ENCODE data around the gene BBX. TPM values are rescaled to one million over a fixed set of nuclear protein-coding genes. Genes with fewer than 3 reads are reported as not detected.

Gene BBX
- polyA plus RNA-seq, 1 donor from 2014 or later, result 23.8 TPM

DNA sequence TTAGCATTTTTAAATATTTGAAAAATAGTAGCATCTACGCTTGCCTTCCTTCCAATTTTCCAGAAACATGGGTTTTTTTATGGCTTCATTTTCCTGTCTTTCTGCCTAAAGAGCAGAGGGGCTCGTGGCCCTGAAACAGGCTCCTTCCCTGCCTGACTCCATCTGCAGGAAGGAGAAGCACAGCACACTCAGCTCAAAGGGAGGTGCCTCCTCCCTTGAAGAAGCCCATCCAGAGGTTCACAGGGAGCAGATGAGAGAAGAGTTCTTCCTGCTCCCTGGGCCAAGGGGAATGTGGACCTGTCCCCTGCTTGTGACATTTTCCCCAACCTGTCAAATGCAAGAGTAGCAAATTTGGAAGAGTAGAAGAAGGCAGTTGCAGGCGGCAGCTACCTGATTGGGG lies 55.8 kb downstream of the BBX start:
- TF ChIP-seq RAD21 (conservative IDR thresholded peaks at IDR 0.05), result no peak
- no peak for TF ChIP-seq REST (IDR thresholded peaks at IDR 0.05; ENCODE audit: borderline replicate concordance)
- no peak for TF ChIP-seq POLR2AphosphoS5 (IDR thresholded peaks at IDR 0.05)
- no peak for TF ChIP-seq SMC3 (conservative IDR thresholded peaks at IDR 0.05; ENCODE audit: poor library complexity)
- H3K79me2 ChIP-seq (replicated peaks; ENCODE audit: insufficient read depth, low read length), result no peaks in the 10 kb centered on the region
- H2AFZ ChIP-seq (ENCODE audit: low read depth, low read length), result no peak overlapping the region
- no peak overlapping the region for H3K27ac ChIP-seq (ENCODE audit: low read length)
- H3K9ac ChIP-seq (ENCODE audit: low read length), result no peak overlapping the region
- no peaks in the 10 kb centered on the region for H3K9me3 ChIP-seq (ENCODE audit: low read length)
- H3K27me3 ChIP-seq (ENCODE audit: insufficient read depth, low read depth, low read length), result no peaks in the 10 kb centered on the region
- no peaks in the 10 kb centered on the region for H3F3A ChIP-seq (ENCODE audit: insufficient read depth, low read length, poor library complexity, severe bottlenecking)
- no peaks in the 10 kb centered on the region for H3K9me2 ChIP-seq (ENCODE audit: insufficient read depth, low read length)
- H3K4me3 ChIP-seq (ENCODE audit: low read length), result no peak overlapping the region
- no peaks in the 10 kb centered on the region for H3K36me3 ChIP-seq (ENCODE audit: insufficient read depth, low read length)
- no peaks in the 10 kb centered on the region for H4K20me1 ChIP-seq (ENCODE audit: insufficient read depth)
- H3K4me2 ChIP-seq (ENCODE audit: low read length), result no peak overlapping the region

DNA sequence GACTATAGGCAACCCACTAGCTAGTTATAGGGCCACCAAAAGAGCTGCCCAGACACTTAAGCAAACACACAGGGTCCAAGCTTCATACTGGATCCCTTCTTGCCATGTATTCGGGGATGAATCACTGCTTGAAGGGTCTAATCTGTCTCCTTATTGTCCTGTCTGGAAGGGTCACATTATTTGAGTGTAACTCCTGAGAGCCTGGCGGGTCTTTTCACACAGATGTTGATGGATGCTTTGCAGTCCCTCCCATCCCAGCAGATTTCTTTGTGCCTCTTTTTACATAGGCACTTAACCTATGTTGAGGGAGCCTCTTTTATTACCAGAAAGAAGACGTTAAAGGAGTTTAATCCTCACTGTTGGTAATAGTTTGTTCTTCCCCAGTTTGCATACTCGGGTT lies 56.6 kb downstream of the BBX start:
- no peak overlapping the region for H2AFZ ChIP-seq (ENCODE audit: low read depth, low read length)
- no peak overlapping the region for H3K4me3 ChIP-seq (ENCODE audit: low read length)
- no peak overlapping the region for H3K27ac ChIP-seq (ENCODE audit: low read length)
- no peaks in the 10 kb centered on the region for H3F3A ChIP-seq (ENCODE audit: insufficient read depth, low read length, poor library complexity, severe bottlenecking)
- H3K27me3 ChIP-seq (ENCODE audit: insufficient read depth, low read depth, low read length), result no peaks in the 10 kb centered on the region
- TF ChIP-seq EZH2 (IDR thresholded peaks at IDR 0.05; ENCODE audit: borderline replicate concordance, insufficient read depth, low read length, poor library complexity, severe bottlenecking) (no peak), RAD21 (conservative IDR thresholded peaks at IDR 0.05) (no peak), MXI1 (conservative IDR thresholded peaks at IDR 0.05; ENCODE audit: poor library complexity, severe bottlenecking) (no peak), REST (IDR thresholded peaks at IDR 0.05; ENCODE audit: borderline replicate concordance) (no peak), TAF1 (IDR thresholded peaks at IDR 0.05; ENCODE audit: low read depth) (no peak), SMC3 (conservative IDR thresholded peaks at IDR 0.05; ENCODE audit: poor library complexity) (no peak), POLR2AphosphoS5 (IDR thresholded peaks at IDR 0.05) (no peak), EP300 (conservative IDR thresholded peaks at IDR 0.05; ENCODE audit: poor library complexity, severe bottlenecking) (no peak)
- TF ChIP-seq, protein P1, sequence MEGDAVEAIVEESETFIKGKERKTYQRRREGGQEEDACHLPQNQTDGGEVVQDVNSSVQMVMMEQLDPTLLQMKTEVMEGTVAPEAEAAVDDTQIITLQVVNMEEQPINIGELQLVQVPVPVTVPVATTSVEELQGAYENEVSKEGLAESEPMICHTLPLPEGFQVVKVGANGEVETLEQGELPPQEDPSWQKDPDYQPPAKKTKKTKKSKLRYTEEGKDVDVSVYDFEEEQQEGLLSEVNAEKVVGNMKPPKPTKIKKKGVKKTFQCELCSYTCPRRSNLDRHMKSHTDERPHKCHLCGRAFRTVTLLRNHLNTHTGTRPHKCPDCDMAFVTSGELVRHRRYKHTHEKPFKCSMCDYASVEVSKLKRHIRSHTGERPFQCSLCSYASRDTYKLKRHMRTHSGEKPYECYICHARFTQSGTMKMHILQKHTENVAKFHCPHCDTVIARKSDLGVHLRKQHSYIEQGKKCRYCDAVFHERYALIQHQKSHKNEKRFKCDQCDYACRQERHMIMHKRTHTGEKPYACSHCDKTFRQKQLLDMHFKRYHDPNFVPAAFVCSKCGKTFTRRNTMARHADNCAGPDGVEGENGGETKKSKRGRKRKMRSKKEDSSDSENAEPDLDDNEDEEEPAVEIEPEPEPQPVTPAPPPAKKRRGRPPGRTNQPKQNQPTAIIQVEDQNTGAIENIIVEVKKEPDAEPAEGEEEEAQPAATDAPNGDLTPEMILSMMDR (IDR thresholded peaks at IDR 0.05; ENCODE audit: poor library complexity, severe bottlenecking), result no peak
- H3K9me3 ChIP-seq (ENCODE audit: low read length), result no peaks in the 10 kb centered on the region
- no peaks in the 10 kb centered on the region for H4K20me1 ChIP-seq (ENCODE audit: insufficient read depth)
- H3K4me2 ChIP-seq (ENCODE audit: low read length), result no peak overlapping the region
- no peak overlapping the region for H3K9ac ChIP-seq (ENCODE audit: low read length)
- no peaks in the 10 kb centered on the region for H3K9me2 ChIP-seq (ENCODE audit: insufficient read depth, low read length)
- no peaks in the 10 kb centered on the region for H3K79me2 ChIP-seq (replicated peaks; ENCODE audit: insufficient read depth, low read length)
- no peaks in the 10 kb centered on the region for H3K36me3 ChIP-seq (ENCODE audit: insufficient read depth, low read length)

Measured in neural cell (in vitro differentiated cells).